ENCODE results near the gene EFNA2.
"Not testable (repeated sequence)": the region's sequence is repeated elsewhere in the genome, so short reads cannot be mapped to it uniquely, and the experiment has no call there.

EFNA2 gene

DNA sequence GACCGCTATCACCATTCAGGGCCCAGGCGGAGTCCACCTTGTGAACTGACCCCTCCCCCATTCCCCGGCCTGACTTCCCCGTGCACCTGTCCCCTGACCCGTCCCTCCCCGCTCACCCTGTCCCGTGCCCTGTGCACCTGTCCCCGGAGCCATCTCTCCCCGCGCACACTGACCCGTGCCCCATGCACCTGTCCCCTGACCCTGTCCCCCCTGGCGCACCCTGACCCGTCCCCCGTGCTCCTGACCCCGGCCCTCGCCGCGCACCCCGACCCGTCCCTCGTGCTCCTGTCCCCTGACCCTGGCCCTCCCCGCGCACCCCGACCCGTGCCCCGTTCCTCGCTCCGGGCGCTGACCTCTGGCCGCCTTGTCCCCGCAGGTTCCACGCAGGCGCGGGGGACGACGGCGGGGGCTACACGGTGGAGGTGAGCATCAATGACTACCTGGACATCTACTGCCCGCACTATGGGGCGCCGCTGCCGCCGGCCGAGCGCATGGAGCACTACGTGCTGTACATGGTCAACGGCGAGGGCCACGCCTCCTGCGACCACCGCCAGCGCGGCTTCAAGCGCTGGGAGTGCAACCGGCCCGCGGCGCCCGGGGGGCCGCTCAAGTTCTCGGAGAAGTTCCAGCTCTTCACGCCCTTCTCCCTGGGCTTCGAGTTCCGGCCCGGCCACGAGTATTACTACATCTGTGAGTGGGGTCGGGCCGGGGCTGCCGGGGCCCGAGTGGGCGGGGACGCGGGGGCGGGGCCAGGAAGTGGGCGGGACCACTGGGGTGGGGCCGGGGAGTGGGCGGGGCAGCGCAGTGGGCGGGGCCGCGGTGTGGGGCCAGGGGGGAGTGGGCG lies 9.7 kb downstream of the EFNA2 start:
- Histone ChIP-seq H3K4me1 (ENCODE audit: control insufficient read depth, insufficient read depth, low read length) (peaks cover 22% of the 10 kb centered on the region), H3K27me3 (ENCODE audit: control insufficient read depth, insufficient read depth, low read length) (peaks cover 49% of the 10 kb centered on the region), H3K9me3 (ENCODE audit: control insufficient read depth, low read length) (no peaks in the 10 kb centered on the region), H3K36me3 (ENCODE audit: control insufficient read depth, insufficient read depth, low read length) (no peaks in the 10 kb centered on the region), H3K9ac (ENCODE audit: low read length) (no peak overlapping the region), H3K4me3 (ENCODE audit: low read length) (no peak overlapping the region)

DNA sequence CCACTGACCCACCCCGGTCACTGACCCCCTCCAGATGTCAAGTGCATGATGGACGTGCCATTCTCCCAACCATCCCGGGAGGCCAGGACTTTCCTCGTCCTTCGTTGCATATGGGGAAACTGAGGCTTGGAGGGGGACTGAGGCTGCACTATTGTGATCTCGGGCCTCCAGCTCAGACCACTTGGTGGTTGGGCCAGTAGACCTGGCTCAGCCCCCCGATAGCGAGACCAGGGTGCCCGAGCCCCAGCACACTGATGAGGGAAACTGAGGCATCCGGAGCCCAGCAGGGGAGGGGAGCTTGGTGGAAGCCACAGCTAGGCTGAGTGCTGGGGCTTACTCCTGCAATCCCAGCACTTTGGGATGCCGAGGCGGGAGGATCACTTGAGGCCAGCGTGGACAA lies 10.4 kb downstream of the EFNA2 start:
- no peak overlapping the region for H3K9ac ChIP-seq (ENCODE audit: low read length)
- H3K4me3 ChIP-seq (ENCODE audit: low read length) = no peak overlapping the region
- H3K27me3 ChIP-seq (ENCODE audit: control insufficient read depth, insufficient read depth, low read length) = peaks cover 42% of the 10 kb centered on the region
- H3K36me3 ChIP-seq (ENCODE audit: control insufficient read depth, insufficient read depth, low read length) = no peaks in the 10 kb centered on the region
- no peaks in the 10 kb centered on the region for H3K9me3 ChIP-seq (ENCODE audit: control insufficient read depth, low read length)
- peaks cover 17% of the 10 kb centered on the region for H3K4me1 ChIP-seq (ENCODE audit: control insufficient read depth, insufficient read depth, low read length)

GRCh38 chr19:1296575-1297271 lies 11.1 kb downstream of the EFNA2 start:
- Histone ChIP-seq H3K27me3 (ENCODE audit: control insufficient read depth, insufficient read depth, low read length) (peaks cover 36% of the 10 kb centered on the region), H3K36me3 (ENCODE audit: control insufficient read depth, insufficient read depth, low read length) (no peaks in the 10 kb centered on the region), H3K9me3 (ENCODE audit: control insufficient read depth, low read length) (no peaks in the 10 kb centered on the region), H3K4me3 (ENCODE audit: low read length) (no peak overlapping the region), H3K4me1 (ENCODE audit: control insufficient read depth, insufficient read depth, low read length) (peaks cover 11% of the 10 kb centered on the region), H3K9ac (ENCODE audit: low read length) (no peak overlapping the region)

DNA sequence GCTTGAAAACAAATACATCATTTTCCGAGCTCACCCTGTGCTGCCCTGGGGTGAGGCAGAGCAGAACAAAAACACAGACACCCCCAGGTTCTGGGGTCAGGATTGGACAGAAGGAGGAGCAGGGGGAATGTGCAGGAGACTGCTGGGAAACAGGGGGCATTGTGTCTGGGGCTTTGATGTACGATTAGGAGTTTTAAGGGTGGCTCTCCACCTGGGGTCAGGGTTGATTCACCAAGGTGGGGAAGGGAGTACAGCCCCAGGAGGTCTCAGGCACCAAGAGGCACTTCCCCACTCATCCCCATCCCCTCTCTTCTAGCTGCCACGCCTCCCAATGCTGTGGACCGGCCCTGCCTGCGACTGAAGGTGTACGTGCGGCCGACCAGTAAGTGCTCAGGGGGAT lies 12.6 kb downstream of the EFNA2 start:
- H3K36me3 ChIP-seq (ENCODE audit: control insufficient read depth, insufficient read depth, low read length) = no peaks in the 10 kb centered on the region
- H3K9ac ChIP-seq (ENCODE audit: low read length) = no peak overlapping the region
- no peak overlapping the region for H3K4me3 ChIP-seq (ENCODE audit: low read length)
- H3K9me3 ChIP-seq (ENCODE audit: control insufficient read depth, low read length) = no peaks in the 10 kb centered on the region
- H3K27me3 ChIP-seq (ENCODE audit: control insufficient read depth, insufficient read depth, low read length) = peaks cover 29% of the 10 kb centered on the region
- H3K4me1 ChIP-seq (ENCODE audit: control insufficient read depth, insufficient read depth, low read length) = peaks cover 6% of the 10 kb centered on the region

DNA sequence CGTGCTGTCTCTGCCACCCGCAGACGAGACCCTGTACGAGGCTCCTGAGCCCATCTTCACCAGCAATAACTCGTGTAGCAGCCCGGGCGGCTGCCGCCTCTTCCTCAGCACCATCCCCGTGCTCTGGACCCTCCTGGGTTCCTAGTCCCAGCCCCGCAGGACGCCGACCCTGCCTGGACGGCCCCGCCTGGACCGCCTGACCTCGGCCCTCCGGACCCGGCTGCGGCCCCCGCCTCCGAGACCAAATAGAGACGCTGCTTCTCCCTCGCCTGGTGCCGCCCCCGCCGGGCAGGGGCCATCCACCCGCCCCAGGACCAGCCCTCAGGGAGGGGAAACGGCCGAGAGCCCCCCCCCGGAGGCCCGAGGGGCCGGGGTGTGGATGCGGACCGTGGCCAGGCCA lies 14.1 kb downstream of the EFNA2 start:
- H3K9me3 ChIP-seq (ENCODE audit: control insufficient read depth, low read length) = no peaks in the 10 kb centered on the region
- no peak overlapping the region for H3K9ac ChIP-seq (ENCODE audit: low read length)
- peaks cover 17% of the 10 kb centered on the region for H3K4me1 ChIP-seq (ENCODE audit: control insufficient read depth, insufficient read depth, low read length)
- H3K27me3 ChIP-seq (ENCODE audit: control insufficient read depth, insufficient read depth, low read length) = peaks cover 13% of the 10 kb centered on the region
- H3K4me3 ChIP-seq (ENCODE audit: low read length) = no peak overlapping the region
- no peaks in the 10 kb centered on the region for H3K36me3 ChIP-seq (ENCODE audit: control insufficient read depth, insufficient read depth, low read length)

- Histone ChIP-seq H3K36me3 (ENCODE audit: control insufficient read depth, insufficient read depth, low read length) (no peaks in the 10 kb centered on the region), H3K4me3 (ENCODE audit: low read length) (no peak overlapping the region), H3K9me3 (ENCODE audit: control insufficient read depth, low read length) (no peaks in the 10 kb centered on the region), H3K27me3 (ENCODE audit: control insufficient read depth, insufficient read depth, low read length) (peaks cover 6% of the 10 kb centered on the region), H3K9ac (ENCODE audit: low read length) (no peak overlapping the region), H3K4me1 (ENCODE audit: control insufficient read depth, insufficient read depth, low read length) (peaks cover 16% of the 10 kb centered on the region)
These were observed 15.2 kb downstream of the EFNA2 start for GRCh38 chr19:1300744-1301490.

DNA sequence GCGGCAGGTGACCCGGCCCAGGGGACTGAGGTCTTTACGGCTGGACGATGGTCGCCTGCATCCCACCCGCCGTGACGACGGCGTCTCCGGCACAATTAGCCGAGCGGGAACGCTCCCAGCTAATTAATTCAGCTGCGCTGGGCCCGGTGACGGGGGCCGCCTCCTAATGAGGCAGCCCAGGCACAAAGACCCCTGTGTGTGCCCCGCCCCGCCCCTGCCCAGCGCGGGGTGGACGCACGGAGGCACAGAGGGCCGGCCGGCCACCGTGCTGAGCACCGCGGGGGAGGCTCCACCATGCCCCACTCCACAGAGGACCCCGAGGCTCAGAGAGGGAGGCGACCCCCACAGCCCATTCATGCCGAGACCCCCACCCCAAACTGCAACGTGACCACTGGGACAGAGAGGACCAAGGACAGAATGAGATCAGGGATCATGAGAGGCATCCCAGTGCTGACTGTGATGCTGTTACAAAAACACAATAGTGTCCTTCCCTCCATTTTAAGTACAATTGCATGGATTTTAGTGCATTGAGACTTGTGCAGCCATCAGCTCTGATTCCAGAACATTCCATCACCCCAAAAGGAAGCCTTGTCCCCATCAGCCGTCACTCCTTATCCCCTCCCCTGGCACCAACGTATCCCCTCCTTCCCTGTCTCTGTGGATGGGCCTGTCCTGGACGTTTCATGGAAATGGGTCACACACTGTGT lies 17.0 kb downstream of the EFNA2 start:
- Histone ChIP-seq H3K9ac (ENCODE audit: low read length) (no peak overlapping the region), H3K4me3 (ENCODE audit: low read length) (no peak overlapping the region), H3K4me1 (ENCODE audit: control insufficient read depth, insufficient read depth, low read length) (peaks cover 16% of the 10 kb centered on the region), H3K36me3 (ENCODE audit: control insufficient read depth, insufficient read depth, low read length) (no peaks in the 10 kb centered on the region), H3K27me3 (ENCODE audit: control insufficient read depth, insufficient read depth, low read length) (no peaks in the 10 kb centered on the region), H3K9me3 (ENCODE audit: control insufficient read depth, low read length) (no peaks in the 10 kb centered on the region)

- Histone ChIP-seq H3K9me3 (ENCODE audit: control insufficient read depth, low read length) (no peaks in the 10 kb centered on the region), H3K4me3 (ENCODE audit: low read length) (no peak overlapping the region), H3K27me3 (ENCODE audit: control insufficient read depth, insufficient read depth, low read length) (no peaks in the 10 kb centered on the region), H3K9ac (ENCODE audit: low read length) (no peak overlapping the region), H3K4me1 (ENCODE audit: control insufficient read depth, insufficient read depth, low read length) (peaks cover 16% of the 10 kb centered on the region), H3K36me3 (ENCODE audit: control insufficient read depth, insufficient read depth, low read length) (no peaks in the 10 kb centered on the region)
These were observed 18.7 kb downstream of the EFNA2 start for GRCh38 chr19:1304197-1304924.

DNA sequence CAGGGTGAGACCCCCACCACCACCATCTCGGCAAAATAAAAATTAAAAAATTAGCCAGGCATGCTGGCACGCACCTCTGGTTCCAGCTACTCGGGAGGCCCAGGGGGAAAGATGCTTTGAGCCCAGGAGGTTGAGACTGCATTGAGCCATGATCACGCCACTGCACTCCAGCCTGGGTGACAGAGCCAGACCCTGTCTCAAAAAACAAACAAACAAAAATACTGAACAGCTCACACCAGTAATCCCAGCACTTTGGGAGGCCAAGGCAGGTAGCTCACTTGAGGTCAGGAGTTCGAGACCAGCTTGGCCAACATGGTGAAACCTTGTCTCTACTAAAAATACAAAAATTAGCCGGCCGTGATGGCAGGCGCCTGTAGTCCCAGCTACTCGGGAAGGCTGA lies 19.7 kb downstream of the EFNA2 start:
- peaks cover 16% of the 10 kb centered on the region for H3K4me1 ChIP-seq (ENCODE audit: control insufficient read depth, insufficient read depth, low read length)
- H3K4me3 ChIP-seq (ENCODE audit: low read length); H3K9ac ChIP-seq (ENCODE audit: low read length); H3K9me3 ChIP-seq (ENCODE audit: control insufficient read depth, low read length); H3K27me3 ChIP-seq (ENCODE audit: control insufficient read depth, insufficient read depth, low read length); H3K36me3 ChIP-seq (ENCODE audit: control insufficient read depth, insufficient read depth, low read length): not testable (repeated sequence)

- no peaks in the 10 kb centered on the region for H3K27me3 ChIP-seq (ENCODE audit: control insufficient read depth, insufficient read depth, low read length)
- H3K4me3 ChIP-seq (ENCODE audit: low read length) = no peak overlapping the region
- H3K9me3 ChIP-seq (ENCODE audit: control insufficient read depth, low read length) = no peaks in the 10 kb centered on the region
- H3K36me3 ChIP-seq (ENCODE audit: control insufficient read depth, insufficient read depth, low read length) = no peaks in the 10 kb centered on the region
- H3K4me1 ChIP-seq (ENCODE audit: control insufficient read depth, insufficient read depth, low read length) = peaks cover 16% of the 10 kb centered on the region
- no peak overlapping the region for H3K9ac ChIP-seq (ENCODE audit: low read length)
These were observed 21.6 kb downstream of the EFNA2 start for GRCh38 chr19:1307320-1307719.

DNA sequence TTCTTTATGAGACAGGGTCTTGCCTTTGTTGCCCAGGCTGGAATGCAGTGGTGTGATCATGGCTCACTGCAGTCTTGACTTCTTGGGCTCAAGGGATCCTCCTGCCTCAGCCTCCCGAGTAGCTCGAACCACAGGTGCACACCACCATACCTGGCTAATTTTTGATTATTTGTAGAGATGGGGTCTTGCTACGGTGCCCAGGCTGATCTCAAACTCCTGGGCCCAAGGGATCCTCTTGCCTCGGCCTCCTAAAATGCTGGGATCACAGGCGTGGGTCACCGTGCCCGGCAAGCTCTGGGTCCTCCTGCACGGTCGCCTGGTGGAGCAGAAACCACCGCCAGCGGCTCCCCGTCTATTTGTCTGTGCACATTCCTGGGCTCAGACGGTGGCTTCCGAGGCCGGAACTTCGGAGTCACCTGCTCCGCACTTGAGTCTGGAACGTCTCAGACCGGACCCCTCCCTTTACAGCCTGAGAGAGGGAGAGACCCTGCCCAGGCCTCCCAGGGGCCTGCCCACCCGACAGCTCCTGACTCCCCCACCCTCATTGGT lies 22.2 kb downstream of the EFNA2 start:
- no peaks in the 10 kb centered on the region for H3K9me3 ChIP-seq (ENCODE audit: control insufficient read depth, low read length)
- no peaks in the 10 kb centered on the region for H3K36me3 ChIP-seq (ENCODE audit: control insufficient read depth, insufficient read depth, low read length)
- no peak overlapping the region for H3K9ac ChIP-seq (ENCODE audit: low read length)
- peaks cover 16% of the 10 kb centered on the region for H3K4me1 ChIP-seq (ENCODE audit: control insufficient read depth, insufficient read depth, low read length)
- no peak overlapping the region for H3K4me3 ChIP-seq (ENCODE audit: low read length)
- no peaks in the 10 kb centered on the region for H3K27me3 ChIP-seq (ENCODE audit: control insufficient read depth, insufficient read depth, low read length)
